Naive thymus-derived CD4-positive, alpha-beta T cell (primary cell): ENCODE measurements around the gene FGF2. TPM values are rescaled to one million over a fixed set of nuclear protein-coding genes. Genes with fewer than 3 reads are reported as not detected.
"Not testable (repeated sequence)": the region's sequence is repeated elsewhere in the genome, so short reads cannot be mapped to it uniquely, and the experiment has no call there.

ENCODE experiments used
- ATAC-seq: fragments of 150-1000 bp; cut with Tn5 transposase; 2 replicates; pipeline ENCODE4 v1.10.0; 2021; ENCODE audit warnings: mild to moderate bottlenecking, moderate library complexity
- CTCF ChIA-PET: fragments of 350-600 bp; sonication (Branson Sonifier 250); formaldehyde crosslinking; loops from one replicate; lab custom pipeline; 2021; ENCODE audit warnings: antibody characterized with exemption; lab: Charles Lee
- POLR2A ChIA-PET: fragments of 350-600 bp; sonication (Branson Sonifier 250); formaldehyde crosslinking; loops from one replicate; lab custom pipeline; 2021; ENCODE audit warnings: antibody characterized with exemption, inconsistent platforms; lab: Charles Lee
- DNase-seq, 9 donors: peaks; one replicate each; pipeline versions ENCODE4 v3.0.0 to v3.0.0-alpha.2; 2020 to 2022; ENCODE audit warnings: mixed read lengths in 1 of 9
- H3K27ac ChIP-seq: one replicate; pipeline ENCODE4 v1.7.0; 2013; ENCODE audit warnings: mild to moderate bottlenecking, low read depth, low read length, moderate library complexity
- H3K27me3 ChIP-seq, 2 donors: one replicate each; pipeline ENCODE4 v1.7.0; 2013; ENCODE audit warnings: low read length in 2 of 2, mild to moderate bottlenecking in 2 of 2, moderate library complexity in 2 of 2; ENCODE audit not compliant: control insufficient read depth in 2 of 2, insufficient read depth in 2 of 2
- H3K36me3 ChIP-seq, 3 experiments: 1 replicate in 2 of 3; 2 replicates in 1 of 3; pipeline ENCODE4 v1.7.0; 2013; ENCODE audit warnings: low read length in 3 of 3, mild to moderate bottlenecking in 3 of 3, moderate library complexity in 1 of 3; ENCODE audit not compliant: insufficient read depth in 3 of 3, control insufficient read depth in 2 of 3
- H3K4me1 ChIP-seq, 2 donors: one replicate each; pipeline ENCODE4 v1.7.0; 2013; ENCODE audit warnings: low read length in 2 of 2, mild to moderate bottlenecking in 2 of 2, moderate library complexity in 1 of 2; ENCODE audit not compliant: control insufficient read depth in 2 of 2, insufficient read depth in 2 of 2
- H3K4me3 ChIP-seq: 2 replicates; pipeline ENCODE4 v1.7.0; 2013; ENCODE audit warnings: mild to moderate bottlenecking, low read length
- H3K9me3 ChIP-seq, 3 experiments: 1 replicate in 2 of 3; 2 replicates in 1 of 3; pipeline ENCODE4 v1.7.0; 2013; ENCODE audit warnings: low read length in 3 of 3; ENCODE audit not compliant: control insufficient read depth in 2 of 3
- H3K27ac Mint-ChIP-seq, 9 donors: one replicate each; pipeline ENCODE4 v1.8.0; 2020 to 2022; ENCODE audit warnings: mixed read lengths in 9 of 9, mild to moderate bottlenecking in 8 of 9, moderate library complexity in 5 of 9, inconsistent platforms in 2 of 9
- H3K27me3 Mint-ChIP-seq, 5 donors: one replicate each; pipeline ENCODE4 v1.8.0; 2021 to 2022; ENCODE audit warnings: mixed read lengths in 5 of 5, mild to moderate bottlenecking in 1 of 5
- H3K36me3 Mint-ChIP-seq, 5 donors: one replicate each; pipeline ENCODE4 v1.8.0; 2020 to 2022; ENCODE audit warnings: mixed read lengths in 5 of 5, mild to moderate bottlenecking in 3 of 5, inconsistent platforms in 1 of 5
- H3K4me1 Mint-ChIP-seq, 7 donors: one replicate each; pipeline ENCODE4 v1.8.0; 2020 to 2022; ENCODE audit warnings: mixed read lengths in 7 of 7, mild to moderate bottlenecking in 3 of 7, inconsistent platforms in 1 of 7
- H3K4me3 Mint-ChIP-seq, 10 donors: one replicate each; pipeline ENCODE4 v1.8.0; 2020 to 2022; ENCODE audit warnings: mild to moderate bottlenecking in 10 of 10, mixed read lengths in 10 of 10, moderate library complexity in 6 of 10, inconsistent platforms in 2 of 10
- H3K9me3 Mint-ChIP-seq, 11 donors: one replicate each; pipeline ENCODE4 v1.8.0; 2020 to 2022; ENCODE audit warnings: mixed read lengths in 11 of 11, mild to moderate bottlenecking in 4 of 11, inconsistent platforms in 1 of 11, moderate library complexity in 1 of 11
- intact Hi-C, 2 donors: fragments of 100-400 bp; cut with micrococcal nuclease; formaldehyde crosslinking; loops; one replicate each; pipeline ENCODE4 v1.15.1; 2023
- polyA plus RNA-seq, 2 donors: library from polyadenylated mRNA; unstranded; fragments of 300-500 nt; fragmentation: Illumina TruSeq; gene quantifications; one replicate each; pipeline ENCODE4 v1.2.3, GENCODE V29; 2021
- total RNA-seq, 6 experiments: library from RNA in 5 of 6; stranded (reverse) in 5 of 6; gene quantifications; 1 replicate in 5 of 6; 2 replicates in 1 of 6; pipeline ENCODE4 v1.2.3 and lab custom pipeline; 2021 to 2026

Gene FGF2
- total and polyA plus RNA-seq, 7 experiments from 2014 or later: 0.51 TPM; not detected in 6

DNA sequence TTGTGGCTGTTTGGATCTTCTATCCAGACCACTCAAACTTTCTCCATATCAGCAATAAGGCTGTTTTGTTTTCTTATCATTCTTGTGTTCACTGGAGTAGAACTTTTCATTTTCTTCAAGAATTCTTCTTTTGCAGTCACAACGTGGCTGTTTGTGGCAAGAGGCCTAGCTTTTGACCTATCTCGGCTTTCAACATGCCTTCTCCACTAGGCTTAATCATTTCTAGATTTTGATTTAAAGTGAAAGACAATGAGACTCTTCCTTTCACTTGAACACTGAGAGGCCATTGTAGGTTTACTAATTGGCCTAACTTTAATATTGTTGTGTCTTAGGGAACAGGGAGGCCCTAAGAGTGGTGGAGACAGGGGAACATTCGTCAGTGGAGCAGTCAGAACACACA, 19.1 kb downstream of the FGF2 start:
- CTCF ChIA-PET: no interaction called here
- no peaks in the 10 kb centered on the region for H3K4me1 ChIP-seq
- ATAC-seq: no peak

DNA sequence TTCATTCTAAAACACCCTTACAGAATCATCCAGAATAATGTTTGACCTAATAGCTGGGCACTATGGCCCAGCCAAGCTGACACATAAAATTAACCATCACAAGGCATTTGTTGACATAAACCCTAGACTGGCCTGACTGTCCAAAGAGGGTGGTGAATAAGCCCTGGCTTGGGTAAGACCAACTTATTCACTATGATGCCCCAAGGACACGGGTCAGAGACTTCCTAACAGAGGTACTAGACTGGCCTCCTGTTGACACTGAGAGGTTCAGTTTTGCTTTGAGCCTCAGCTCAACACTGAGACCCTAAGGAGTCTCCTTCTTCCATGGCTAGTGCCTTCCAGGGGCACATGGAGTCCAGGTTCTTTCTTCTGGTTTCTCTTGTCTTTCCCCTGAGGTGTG, 21.3 kb downstream of the FGF2 start:
- no peaks in the 10 kb centered on the region for H3K36me3 Mint-ChIP-seq
- intact Hi-C loops: no loop called here
- DNase-seq (no peak), ATAC-seq (no peak)
- ChIA-PET CTCF (no interaction called here), POLR2A (no interaction called here)
- Histone ChIP-seq H3K9me3 (no peaks in the 10 kb centered on the region), H3K27ac (no peak overlapping the region), H3K4me3 (no peak overlapping the region), H3K36me3 (no peaks in the 10 kb centered on the region), H3K4me1 (no peaks in the 10 kb centered on the region), H3K27me3 (no peaks in the 10 kb centered on the region)
- no peak overlapping the region for H3K27ac Mint-ChIP-seq
- peaks cover 6 to 13% (median 9%) of the 10 kb centered on the region in 5 donors for H3K27me3 Mint-ChIP-seq
- H3K4me3 Mint-ChIP-seq: no peak overlapping the region
- peaks cover 0 to 2% (median 0%) of the 10 kb centered on the region in 11 donors for H3K9me3 Mint-ChIP-seq
- no peaks in the 10 kb centered on the region for H3K4me1 Mint-ChIP-seq

More for the DNA sequence above, 19.1 kb downstream of the FGF2 start:
- POLR2A ChIA-PET: no interaction called here
- Histone ChIP-seq H3K9me3 (no peaks in the 10 kb centered on the region), H3K4me3 (no peak overlapping the region), H3K27me3 (no peaks in the 10 kb centered on the region), H3K36me3 (no peaks in the 10 kb centered on the region), H3K27ac (no peak overlapping the region)
- Mint-ChIP-seq H3K9me3 (peaks cover 0 to 2% (median 0%) of the 10 kb centered on the region in 11 donors), H3K4me3 (no peak overlapping the region), H3K36me3 (no peaks in the 10 kb centered on the region), H3K27ac (no peak overlapping the region), H3K4me1 (no peaks in the 10 kb centered on the region), H3K27me3 (peaks cover 0 to 17% (median 11%) of the 10 kb centered on the region in 5 donors)
- intact Hi-C loops: no loop called here
- no peak for DNase-seq

DNA sequence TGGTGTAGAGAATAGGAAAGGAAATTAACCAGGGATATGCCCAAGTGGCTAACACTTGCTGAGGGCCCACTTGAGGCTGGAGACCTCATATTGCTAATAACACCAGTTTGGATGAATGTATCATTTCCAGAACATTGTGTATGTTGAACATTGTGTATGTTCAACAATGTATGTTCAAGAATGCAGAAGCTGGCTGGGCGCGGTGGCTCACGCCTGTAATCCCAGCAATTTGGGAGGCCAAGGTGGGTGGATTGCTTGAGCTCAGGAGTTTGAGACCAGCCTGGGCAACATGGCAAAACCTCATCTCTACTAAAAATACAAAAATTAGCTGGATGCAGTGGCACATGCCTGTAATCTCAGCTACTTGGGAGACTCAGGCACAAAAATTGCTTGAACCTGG, 23.2 kb downstream of the FGF2 start:
- H3K9me3 ChIP-seq, H3K36me3 Mint-ChIP-seq, H3K4me3 ChIP-seq, CTCF ChIA-PET, ATAC-seq, H3K9me3 Mint-ChIP-seq, H3K4me3 Mint-ChIP-seq, H3K4me1 Mint-ChIP-seq, H3K27me3 ChIP-seq, DNase-seq, H3K4me1 ChIP-seq, H3K36me3 ChIP-seq, H3K27ac ChIP-seq, intact Hi-C loops, H3K27ac Mint-ChIP-seq, POLR2A ChIA-PET: not testable (repeated sequence)
- peaks cover 8 to 15% (median 11%) of the 10 kb centered on the region in 5 donors for H3K27me3 Mint-ChIP-seq

DNA sequence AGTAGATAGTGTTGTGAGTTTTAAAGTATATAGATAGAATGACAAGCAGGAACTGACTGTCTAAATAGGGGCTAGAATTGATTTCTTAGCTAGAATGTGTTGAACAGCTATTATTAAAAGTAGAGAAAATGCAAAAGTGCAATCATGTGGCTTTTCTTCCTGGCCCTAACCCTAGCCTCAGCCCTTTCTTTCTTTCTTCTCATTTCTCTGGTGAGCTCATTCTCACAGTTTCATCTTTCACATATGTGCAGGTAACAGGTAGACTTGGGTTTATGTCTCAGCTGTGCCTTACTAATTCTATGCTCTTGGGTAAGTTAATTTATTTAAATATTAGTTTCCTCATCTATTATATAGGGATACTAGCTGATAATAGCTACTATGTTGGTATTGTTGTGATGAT, 24.9 kb downstream of the FGF2 start:
- Mint-ChIP-seq H3K4me1 (peaks cover 0 to 2% (median 0%) of the 10 kb centered on the region in 7 donors), H3K27me3 (peaks cover 8 to 15% (median 11%) of the 10 kb centered on the region in 5 donors), H3K36me3 (no peaks in the 10 kb centered on the region), H3K9me3 (no peaks in the 10 kb centered on the region), H3K4me3 (no peak overlapping the region), H3K27ac (no peak overlapping the region)
- ChIA-PET POLR2A (no interaction called here), CTCF (no interaction called here)
- Histone ChIP-seq H3K4me3 (no peak overlapping the region), H3K27me3 (no peaks in the 10 kb centered on the region), H3K9me3 (no peaks in the 10 kb centered on the region), H3K4me1 (no peaks in the 10 kb centered on the region), H3K36me3 (no peaks in the 10 kb centered on the region), H3K27ac (no peak overlapping the region)
- ATAC-seq (no peak), DNase-seq (no peak)
- intact Hi-C loops: no loop called here

DNA sequence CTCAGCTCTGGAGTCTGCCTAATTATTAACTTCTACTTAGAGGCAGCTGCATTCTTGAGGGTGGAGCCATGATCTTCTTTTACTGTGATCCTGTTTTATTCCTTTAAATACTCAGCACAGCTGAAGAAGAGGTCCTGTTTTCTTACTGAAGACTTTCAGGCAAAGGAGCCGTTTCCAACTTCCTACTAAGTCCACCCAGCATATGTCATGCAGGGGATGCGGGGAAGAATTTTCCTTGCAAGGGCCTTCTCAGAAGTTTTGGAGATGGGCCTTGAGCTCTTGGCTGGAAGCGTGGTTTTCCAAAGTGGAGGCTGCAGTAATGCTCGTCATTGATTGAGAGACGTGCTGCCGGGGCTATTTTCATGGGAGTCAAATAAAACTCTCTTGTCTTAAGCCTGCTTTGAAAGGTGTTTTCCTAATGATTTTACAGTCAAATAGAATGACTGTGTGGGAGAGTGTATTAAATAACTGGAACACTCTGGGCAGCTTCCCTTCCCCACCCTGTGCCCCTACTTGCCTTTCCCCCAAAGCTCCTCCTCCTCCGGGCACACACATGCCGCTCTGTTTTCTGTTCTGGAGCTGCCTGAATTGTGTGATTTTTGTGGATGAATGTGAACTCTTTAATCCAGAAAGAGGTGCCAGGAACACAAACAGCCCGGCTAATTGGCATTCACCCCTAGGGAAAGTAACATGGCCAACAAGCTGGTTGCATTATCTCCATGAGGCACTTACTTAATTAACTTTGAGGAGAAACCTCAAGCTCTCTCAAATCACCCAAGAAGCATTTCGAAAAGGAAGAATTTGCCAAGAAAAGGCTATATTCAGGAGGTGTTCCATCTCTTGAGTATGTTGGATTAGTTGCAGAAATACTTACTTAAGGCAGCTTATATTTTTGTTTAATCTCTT, 28.1 kb downstream of the FGF2 start:
- ATAC-seq (no peak), DNase-seq (no peak)
- intact Hi-C loops: no loop called here
- ChIA-PET POLR2A (no interaction called here), CTCF (no interaction called here)
- Mint-ChIP-seq H3K27ac (no peak overlapping the region), H3K36me3 (no peaks in the 10 kb centered on the region), H3K4me1 (peaks cover 0 to 2% (median 0%) of the 10 kb centered on the region in 7 donors), H3K4me3 (no peak overlapping the region), H3K9me3 (no peaks in the 10 kb centered on the region), H3K27me3 (peaks cover under 1 to 32% (median 11%) of the 10 kb centered on the region in 5 donors)
- Histone ChIP-seq H3K4me3 (no peak overlapping the region), H3K36me3 (no peaks in the 10 kb centered on the region), H3K4me1 (no peaks in the 10 kb centered on the region), H3K27me3 (no peaks in the 10 kb centered on the region), H3K27ac (no peak overlapping the region), H3K9me3 (no peaks in the 10 kb centered on the region)

DNA sequence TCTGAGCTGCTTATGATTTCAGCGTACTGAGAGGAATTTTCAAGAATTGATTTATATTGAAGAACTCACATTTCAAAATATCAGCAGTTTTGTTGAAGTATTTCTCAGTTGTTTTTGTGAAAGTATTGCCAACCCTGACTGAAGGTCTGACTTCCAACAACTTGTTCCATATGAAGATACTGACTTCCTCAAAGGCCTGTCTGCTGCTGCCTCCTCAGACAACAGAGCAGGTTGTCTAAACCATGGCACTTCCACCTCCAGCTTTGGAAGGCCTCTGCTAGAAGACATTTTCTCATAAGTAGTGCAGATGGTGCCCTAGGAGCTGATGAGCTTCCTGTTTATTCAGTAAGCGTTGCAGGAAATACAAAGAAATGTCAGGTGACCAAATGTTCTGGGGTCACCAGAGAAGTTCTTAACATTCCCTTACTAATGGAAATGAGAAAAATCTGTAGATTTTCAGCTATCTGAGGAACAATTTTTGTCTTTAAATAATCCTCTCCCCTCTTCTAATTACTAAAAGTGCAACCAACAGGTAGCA, 28.8 kb downstream of the FGF2 start:
- no peaks in the 10 kb centered on the region for H3K36me3 Mint-ChIP-seq
- no peaks in the 10 kb centered on the region for H3K9me3 Mint-ChIP-seq
- H3K4me3 Mint-ChIP-seq: no peak overlapping the region
- H3K4me1 ChIP-seq: no peaks in the 10 kb centered on the region
- ChIA-PET POLR2A (no interaction called here), CTCF (no interaction called here)
- no peak for ATAC-seq
- H3K27ac Mint-ChIP-seq: no peak overlapping the region
- no peaks in the 10 kb centered on the region for H3K36me3 ChIP-seq
- no peak overlapping the region for H3K27ac ChIP-seq
- intact Hi-C loops: no loop called here
- H3K9me3 ChIP-seq: no peaks in the 10 kb centered on the region
- H3K4me3 ChIP-seq: no peak overlapping the region
- peaks cover 0 to 2% (median 0%) of the 10 kb centered on the region in 7 donors for H3K4me1 Mint-ChIP-seq
- H3K27me3 Mint-ChIP-seq: peaks cover 0 to 35% (median 11%) of the 10 kb centered on the region in 5 donors
- H3K27me3 ChIP-seq: no peaks in the 10 kb centered on the region
- no peak for DNase-seq
